ENCODE measurements around the gene VRK1.
"Not testable (repeated sequence)": the region's sequence is repeated elsewhere in the genome, so short reads cannot be mapped to it uniquely, and the experiment has no call there.

Gene VRK1, protein sequence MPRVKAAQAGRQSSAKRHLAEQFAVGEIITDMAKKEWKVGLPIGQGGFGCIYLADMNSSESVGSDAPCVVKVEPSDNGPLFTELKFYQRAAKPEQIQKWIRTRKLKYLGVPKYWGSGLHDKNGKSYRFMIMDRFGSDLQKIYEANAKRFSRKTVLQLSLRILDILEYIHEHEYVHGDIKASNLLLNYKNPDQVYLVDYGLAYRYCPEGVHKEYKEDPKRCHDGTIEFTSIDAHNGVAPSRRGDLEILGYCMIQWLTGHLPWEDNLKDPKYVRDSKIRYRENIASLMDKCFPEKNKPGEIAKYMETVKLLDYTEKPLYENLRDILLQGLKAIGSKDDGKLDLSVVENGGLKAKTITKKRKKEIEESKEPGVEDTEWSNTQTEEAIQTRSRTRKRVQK

GRCh38 chr14:96796851-96797581 lies at the start of gene VRK1:
Gene VRK1 (plus strand): TSS chr14:96797382. CDS start chr14:96833472, 36,090 bp downstream.
- peak; percentile 90 to 93 for DNase-seq (ENCODE audit: low read depth in 1 of 2, low spot score in 1 of 2)

- no peak for DNase-seq (ENCODE audit: low read depth in 1 of 2, low spot score in 1 of 2)
These were observed 49.6 kb upstream of the VRK1 start for GRCh38 chr14:96747608-96748007.

DNA sequence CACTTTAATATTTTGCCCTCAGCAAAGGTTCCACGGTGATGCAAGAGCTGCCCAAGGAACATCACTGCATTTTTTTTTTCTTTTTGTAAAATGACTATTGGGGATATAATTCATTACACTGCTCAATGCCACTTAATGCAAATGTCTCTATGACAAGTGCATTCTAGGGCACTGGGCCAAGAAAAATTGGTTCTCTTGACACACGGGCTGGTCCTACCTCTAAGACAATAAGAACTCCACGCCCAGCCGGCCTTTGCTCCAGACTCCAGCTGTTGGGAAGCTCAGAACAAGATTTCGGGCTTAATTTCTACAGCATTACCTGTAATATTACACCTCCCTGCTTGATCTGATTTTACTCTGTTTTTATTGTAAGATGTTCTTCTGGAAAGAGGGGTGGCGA lies 48.8 kb upstream of the VRK1 start:
- no peak for DNase-seq (ENCODE audit: low read depth in 1 of 2, low spot score in 1 of 2)

GRCh38 chr14:96751505-96751904 lies 45.7 kb upstream of the VRK1 start:
- no peak for DNase-seq (ENCODE audit: low read depth in 1 of 2, low spot score in 1 of 2)

DNA sequence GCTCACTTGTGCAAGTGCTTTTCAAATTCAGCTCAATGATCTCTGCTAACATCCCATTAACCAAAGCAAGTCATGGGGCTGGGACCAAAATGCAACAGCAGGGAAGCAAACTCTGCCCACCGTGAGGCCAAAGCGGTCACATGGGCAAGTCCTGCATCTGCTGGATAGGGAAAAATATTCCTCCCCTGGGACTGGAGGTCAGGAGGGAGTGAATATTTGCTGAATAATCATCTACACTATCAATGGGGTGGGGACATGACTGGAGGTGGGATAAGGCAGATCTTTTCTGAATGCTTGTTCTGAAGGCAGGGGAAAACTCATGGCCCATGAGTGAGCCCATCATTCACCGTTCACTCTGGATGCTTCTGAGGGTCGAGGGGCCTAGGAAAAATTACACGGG lies 45.1 kb upstream of the VRK1 start:
- no peak for DNase-seq (ENCODE audit: low read depth in 1 of 2, low spot score in 1 of 2)

GRCh38 chr14:96752594-96752993 lies 44.6 kb upstream of the VRK1 start:
- DNase-seq (ENCODE audit: low read depth in 1 of 2, low spot score in 1 of 2), result no peak

DNA sequence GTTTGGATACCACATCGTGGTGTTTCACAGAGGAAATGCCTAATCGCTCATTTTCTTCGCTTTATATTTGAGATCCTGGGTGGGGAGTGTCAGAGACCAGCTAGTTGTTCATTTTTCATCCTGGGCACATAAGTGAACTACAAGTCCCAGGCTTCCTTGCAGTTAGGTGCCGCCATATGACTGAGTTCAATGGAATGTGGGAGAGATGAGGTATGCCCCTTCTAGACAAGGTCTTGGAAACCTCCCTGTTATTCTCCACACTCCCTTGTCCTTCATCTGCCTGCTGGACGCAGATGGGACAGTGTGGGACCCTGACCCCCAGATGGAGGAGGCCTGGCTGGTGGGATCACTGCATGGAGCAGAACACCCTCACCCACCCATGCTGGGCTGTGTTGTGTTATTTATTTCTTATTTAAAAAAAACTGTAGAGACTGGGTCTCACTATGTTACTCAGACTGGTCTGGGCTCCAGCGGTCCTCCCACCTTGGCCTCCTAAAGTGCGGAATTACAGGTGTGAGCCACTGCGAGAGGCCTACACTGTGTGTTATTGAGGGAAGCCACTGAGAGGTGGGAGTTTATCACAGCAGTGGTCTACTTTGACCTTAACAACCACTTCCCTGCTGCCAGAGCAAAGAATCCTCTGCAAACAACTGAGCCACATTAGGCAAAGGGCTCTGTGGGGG lies 42.9 kb upstream of the VRK1 start:
- DNase-seq (ENCODE audit: low read depth in 1 of 2, low spot score in 1 of 2), result no peak

DNA sequence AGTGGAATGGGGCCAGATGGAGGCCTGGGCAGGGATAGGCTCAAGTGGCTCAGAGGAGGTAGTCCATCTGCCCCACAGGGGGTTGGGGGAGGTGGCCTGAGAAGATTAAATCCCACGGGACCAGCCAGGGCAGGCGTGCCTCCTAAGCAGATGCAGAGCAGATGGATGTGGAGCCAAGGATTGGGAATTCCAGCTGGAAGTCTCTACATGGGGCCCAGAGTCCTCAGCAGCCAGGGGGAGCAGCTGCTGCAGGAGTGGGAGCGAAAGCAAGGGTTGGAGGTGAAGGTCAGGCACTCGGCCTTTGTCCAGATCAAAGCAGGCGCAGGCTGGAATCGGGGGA lies 42.4 kb upstream of the VRK1 start:
- no peak for DNase-seq (ENCODE audit: low read depth in 1 of 2, low spot score in 1 of 2)

DNA sequence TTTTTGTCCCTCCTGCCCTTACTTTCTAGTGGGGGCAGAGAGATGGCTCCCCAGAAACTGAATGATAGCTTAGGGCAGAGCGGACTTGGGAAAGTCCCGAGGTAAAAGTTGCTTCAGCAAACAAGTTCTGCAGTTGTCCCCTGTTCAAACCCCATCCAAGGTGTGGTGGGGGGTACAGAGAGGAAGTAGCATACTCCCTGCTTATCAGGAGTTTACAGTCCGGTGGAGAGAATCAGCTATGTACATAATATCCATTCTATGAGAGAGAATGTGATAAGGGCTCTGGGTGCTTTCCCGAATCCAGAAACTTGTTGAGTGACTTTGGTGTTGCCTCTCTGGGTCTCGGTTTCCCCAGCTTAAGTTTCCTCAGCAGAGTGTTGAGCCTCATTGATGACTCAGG lies 40.4 kb upstream of the VRK1 start:
- no peak for DNase-seq (ENCODE audit: low read depth in 1 of 2, low spot score in 1 of 2)

GRCh38 chr14:96757456-96757855 lies 39.7 kb upstream of the VRK1 start:
- no peak for DNase-seq (ENCODE audit: low read depth in 1 of 2, low spot score in 1 of 2)

DNA sequence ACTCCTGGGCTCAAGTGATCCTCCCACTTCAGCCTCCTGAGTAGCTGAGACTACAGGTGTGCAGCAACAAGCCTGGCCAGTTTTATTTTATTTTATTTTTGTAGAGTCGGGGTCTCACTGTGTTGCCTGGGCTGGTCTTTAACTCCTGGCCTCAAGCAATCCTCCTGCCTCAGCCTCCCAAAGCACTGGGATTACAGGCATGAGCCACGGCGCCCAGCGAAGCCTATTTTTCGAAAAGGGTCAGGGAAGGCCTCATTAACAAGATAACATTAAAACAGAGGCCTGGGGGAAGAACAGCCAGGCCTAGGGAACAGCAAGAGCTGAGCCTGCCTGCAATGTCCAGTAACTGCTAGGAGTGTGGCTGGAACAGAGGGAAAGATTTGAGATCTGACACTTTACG lies 36.1 kb upstream of the VRK1 start:
- no peak for DNase-seq (ENCODE audit: low read depth in 1 of 2, low spot score in 1 of 2)

GRCh38 chr14:96762650-96763049 lies 34.5 kb upstream of the VRK1 start:
- no peak for DNase-seq (ENCODE audit: low read depth in 1 of 2, low spot score in 1 of 2)

GRCh38 chr14:96764012-96764411 lies 33.2 kb upstream of the VRK1 start:
- no peak for DNase-seq (ENCODE audit: low read depth in 1 of 2, low spot score in 1 of 2)

DNA sequence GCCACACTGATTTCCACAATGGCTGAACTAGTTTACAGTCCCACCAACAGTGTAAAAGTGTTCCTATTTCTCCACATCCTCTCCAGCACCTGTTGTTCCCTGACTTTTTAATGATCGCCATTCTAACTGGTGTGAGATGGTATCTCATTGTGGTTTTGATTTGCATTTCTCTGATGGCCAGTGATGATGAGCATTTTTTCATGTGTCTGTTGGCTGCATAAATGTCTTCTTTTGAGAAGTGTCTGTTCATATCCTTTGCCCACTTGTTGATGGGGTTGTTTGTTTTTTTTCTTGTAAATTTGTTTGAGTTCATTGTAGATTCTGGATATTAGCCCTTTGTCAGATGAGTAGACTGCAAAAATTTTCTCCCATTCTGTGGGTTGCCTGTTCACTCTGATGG lies 32.0 kb upstream of the VRK1 start:
- not testable (repeated sequence) for DNase-seq (ENCODE audit: low read depth in 1 of 2, low spot score in 1 of 2)

DNA sequence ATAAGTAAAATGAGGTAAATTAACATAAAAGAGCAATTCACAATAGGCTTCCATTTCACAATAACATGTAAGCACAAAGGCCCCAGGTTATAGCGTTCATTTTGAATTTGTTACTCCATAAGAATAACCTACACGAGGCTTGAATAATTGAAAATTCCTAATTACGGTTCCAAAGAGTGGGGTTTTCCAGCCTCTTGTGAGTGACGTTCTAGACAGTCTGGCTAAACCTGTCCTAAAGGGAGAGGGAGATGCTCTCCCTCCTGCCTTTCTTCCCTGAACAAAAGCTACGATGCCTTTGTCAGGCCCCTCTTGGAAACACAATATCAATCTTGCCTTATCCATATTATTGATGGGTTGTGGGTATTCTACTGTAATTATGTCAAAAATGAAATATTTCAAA lies 24.3 kb upstream of the VRK1 start:
- DNase-seq (ENCODE audit: low read depth in 1 of 2, low spot score in 1 of 2), result no peak

GRCh38 chr14:96776791-96777190 lies 20.4 kb upstream of the VRK1 start:
- no peak for DNase-seq (ENCODE audit: low read depth in 1 of 2, low spot score in 1 of 2)

DNA sequence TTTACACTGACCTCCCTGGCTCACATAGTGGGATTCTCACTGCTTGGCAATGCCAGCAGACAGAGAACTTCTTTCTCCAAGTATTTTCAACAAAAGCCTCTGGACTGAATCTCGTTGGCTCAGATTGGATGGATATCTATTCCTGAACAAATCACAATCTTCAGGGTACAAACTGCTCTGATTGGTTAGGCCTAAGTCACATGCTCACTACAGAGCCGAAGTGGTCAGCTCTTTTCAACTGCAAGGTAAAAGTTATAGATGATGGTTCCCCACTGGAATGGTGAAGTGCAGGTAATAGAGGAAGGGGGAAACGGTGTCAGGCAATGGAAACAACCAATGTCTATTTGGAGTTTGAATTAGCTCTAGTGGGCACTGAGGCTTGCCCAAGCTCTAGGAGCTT lies 16.7 kb upstream of the VRK1 start:
- no peak for DNase-seq (ENCODE audit: low read depth in 1 of 2, low spot score in 1 of 2)

DNA sequence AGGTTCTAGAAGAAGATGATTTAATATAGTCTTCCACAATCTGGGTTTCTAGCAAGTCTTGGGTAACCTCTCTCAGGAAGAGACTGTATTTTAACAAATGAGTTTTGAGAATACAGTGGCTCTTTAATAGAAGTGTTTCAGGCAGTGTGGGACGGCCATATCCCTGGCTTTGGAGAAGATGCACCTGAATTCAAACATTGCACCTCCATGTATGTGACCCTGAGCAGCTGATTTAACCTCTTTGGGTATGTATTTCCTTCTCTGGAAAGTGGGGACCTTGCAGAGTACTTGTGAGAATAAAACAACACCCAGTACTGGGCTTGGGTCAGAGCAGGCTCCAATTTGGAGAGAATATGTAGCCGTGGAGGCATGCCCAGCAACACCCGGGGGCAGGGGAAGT lies 15.8 kb upstream of the VRK1 start:
- DNase-seq (ENCODE audit: low read depth in 1 of 2, low spot score in 1 of 2), result no peak

DNA sequence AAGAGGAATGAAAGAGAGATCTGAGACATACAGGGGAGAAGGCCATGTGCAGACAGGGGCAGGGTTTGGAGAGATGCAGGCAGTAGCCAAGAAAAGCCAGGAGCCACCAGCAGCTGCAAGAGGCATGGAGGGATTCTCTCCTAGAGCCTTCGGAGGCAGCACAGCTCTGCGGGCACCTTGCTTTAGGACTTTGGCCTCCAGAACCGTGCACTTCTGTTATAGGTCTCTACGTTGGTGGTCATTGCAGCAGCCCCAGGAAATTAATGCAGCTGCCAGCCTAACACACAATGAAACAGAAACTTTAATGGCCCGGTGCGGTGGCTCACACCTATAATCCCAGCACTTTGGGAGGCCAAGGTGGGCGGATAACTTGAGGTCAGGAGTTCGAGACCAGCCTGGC lies 14.7 kb upstream of the VRK1 start:
- no peak for DNase-seq (ENCODE audit: low read depth in 1 of 2, low spot score in 1 of 2)

GRCh38 chr14:96783043-96783914 lies 13.9 kb upstream of the VRK1 start:
- DNase-seq (ENCODE audit: low read depth in 1 of 2, low spot score in 1 of 2), result no peak

DNA sequence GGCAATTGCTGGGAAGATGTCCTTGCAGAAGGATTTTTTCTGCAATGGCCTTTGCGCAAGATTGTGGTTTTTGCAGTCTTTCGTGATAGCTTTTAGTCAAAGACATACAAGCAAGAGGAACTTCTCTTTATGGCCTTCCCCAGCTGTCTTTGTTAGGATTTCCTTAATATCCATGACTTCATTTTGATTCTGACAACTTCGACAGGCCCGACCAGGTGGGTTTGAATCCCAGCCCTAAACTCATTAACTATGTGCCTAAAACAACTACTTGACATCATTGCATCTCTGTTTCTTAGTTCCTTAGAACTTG lies 13.3 kb upstream of the VRK1 start:
- no peak for DNase-seq (ENCODE audit: low read depth in 1 of 2, low spot score in 1 of 2)

Measured in stimulated activated CD4-positive, alpha-beta T cell treated with anti-CD3 and anti-CD28 coated beads, Interleukin-15, amount 100 ng/mL, for 1 hour (primary cell).